K562 (cell line): Measurements from ENCODE around the gene SLC2A6. TPM values are rescaled to one million over a fixed set of nuclear protein-coding genes. Genes with fewer than 3 reads are reported as not detected.

Source experiments
- polyA plus RNA-seq, 8 experiments: library from polyadenylated mRNA; depleted of rRNA in 4 of 8; stranded (reverse) in 5 of 8; unstranded in 3 of 8; fragments of >200 nt; fragmentation: Nextera tagmentation in 2 of 8; fragmentation: Illumina TruSeq in 1 of 8; extraction: Ambion mirVana in 2 of 8; extraction: Trizol in 1 of 8; gene quantifications; 2 replicates each; pipeline versions ENCODE4 v1.2.1 to v1.2.3, GENCODE V29; 2011 to 2014; ENCODE audit warnings: inconsistent platforms in 1 of 8, missing spikeins in 1 of 8
- total RNA-seq, 7 experiments: library from RNA; depleted of rRNA in 6 of 7; stranded (reverse); fragments of >200 nt in 6 of 7; fragmentation: Illumina TruSeq in 2 of 7; extraction: Trizol in 2 of 7; gene quantifications; 2 replicates each; pipeline versions ENCODE4 v1.2.1 to v1.2.3, GENCODE V29; 2011 to 2021; ENCODE audit warnings: low replicate concordance in 1 of 7
- TF ChIP-seq, protein P1 (sequence below): fragments of 450-650 bp; formaldehyde crosslinking; IDR thresholded peaks from 2 replicates; pipeline ENCODE4 v1.4.0; 2020; ENCODE audit warnings: mild to moderate bottlenecking, moderate library complexity
- TF ChIP-seq, protein P2 (sequence below): sonication (generic); formaldehyde crosslinking; IDR thresholded peaks from 2 replicates; pipeline ENCODE4 v1.8.0; 2022; ENCODE audit warnings: mild to moderate bottlenecking, missing genetic modification reagents

SLC2A6 gene
- total and polyA plus RNA-seq, 9 of the 15 experiments (the other 6 are each of a cell fraction or from before 2014, with no cell fraction given): 0.04 to 0.38 (median 0.09) TPM; not detected in 3

DNA sequence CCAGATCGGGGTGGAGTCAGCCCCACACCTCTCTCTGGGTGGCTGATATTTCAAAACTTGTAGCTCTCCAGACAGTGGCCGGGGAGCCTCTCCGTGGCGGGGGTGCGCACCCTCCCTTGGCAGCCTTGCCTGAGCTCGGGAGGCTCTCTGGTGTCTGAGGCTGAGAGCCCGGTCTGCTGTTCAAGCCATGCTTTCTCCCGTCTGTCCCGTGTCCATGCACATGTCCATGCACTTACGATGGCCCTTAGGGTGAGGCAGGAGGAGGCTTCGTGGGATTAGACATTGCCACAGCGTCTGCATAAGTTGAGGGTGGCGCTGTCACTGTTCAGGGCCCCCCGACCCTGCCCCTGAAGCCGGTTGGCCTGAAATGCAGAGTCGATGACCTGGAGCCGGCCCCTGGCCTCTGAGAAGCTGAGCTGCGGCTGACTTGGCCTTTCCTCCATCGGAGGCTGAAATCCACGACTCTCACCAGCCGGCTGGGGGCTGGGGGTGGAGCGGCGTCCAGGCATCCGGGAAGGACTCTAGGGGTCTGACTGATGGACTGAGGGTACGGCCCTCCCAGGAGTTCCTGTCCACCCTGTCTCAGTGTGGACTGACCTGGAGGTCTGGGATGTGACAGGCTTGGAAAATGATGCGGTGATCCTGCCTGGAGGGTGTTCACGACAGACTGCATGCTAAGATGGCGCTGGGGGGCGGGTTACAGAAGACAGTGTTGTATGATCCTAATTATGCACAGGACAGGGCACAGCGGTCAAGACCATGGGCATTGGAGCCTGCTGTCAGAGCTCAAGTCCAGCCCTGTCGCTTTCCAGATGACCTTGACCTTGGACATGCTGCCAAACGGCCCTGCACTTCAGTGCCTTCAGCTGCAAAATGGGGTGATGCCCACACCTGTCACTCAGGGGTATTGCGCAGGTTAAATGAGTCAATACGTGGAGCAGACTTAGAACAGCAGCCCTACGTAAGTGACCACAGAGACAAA, 18.3 kb upstream of the SLC2A6 start (continued):
- TF ChIP-seq, protein P1, sequence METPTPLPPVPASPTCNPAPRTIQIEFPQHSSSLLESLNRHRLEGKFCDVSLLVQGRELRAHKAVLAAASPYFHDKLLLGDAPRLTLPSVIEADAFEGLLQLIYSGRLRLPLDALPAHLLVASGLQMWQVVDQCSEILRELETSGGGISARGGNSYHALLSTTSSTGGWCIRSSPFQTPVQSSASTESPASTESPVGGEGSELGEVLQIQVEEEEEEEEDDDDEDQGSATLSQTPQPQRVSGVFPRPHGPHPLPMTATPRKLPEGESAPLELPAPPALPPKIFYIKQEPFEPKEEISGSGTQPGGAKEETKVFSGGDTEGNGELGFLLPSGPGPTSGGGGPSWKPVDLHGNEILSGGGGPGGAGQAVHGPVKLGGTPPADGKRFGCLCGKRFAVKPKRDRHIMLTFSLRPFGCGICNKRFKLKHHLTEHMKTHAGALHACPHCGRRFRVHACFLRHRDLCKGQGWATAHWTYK (CRISPR knock-in tag): no peak
- TF ChIP-seq, protein P2, sequence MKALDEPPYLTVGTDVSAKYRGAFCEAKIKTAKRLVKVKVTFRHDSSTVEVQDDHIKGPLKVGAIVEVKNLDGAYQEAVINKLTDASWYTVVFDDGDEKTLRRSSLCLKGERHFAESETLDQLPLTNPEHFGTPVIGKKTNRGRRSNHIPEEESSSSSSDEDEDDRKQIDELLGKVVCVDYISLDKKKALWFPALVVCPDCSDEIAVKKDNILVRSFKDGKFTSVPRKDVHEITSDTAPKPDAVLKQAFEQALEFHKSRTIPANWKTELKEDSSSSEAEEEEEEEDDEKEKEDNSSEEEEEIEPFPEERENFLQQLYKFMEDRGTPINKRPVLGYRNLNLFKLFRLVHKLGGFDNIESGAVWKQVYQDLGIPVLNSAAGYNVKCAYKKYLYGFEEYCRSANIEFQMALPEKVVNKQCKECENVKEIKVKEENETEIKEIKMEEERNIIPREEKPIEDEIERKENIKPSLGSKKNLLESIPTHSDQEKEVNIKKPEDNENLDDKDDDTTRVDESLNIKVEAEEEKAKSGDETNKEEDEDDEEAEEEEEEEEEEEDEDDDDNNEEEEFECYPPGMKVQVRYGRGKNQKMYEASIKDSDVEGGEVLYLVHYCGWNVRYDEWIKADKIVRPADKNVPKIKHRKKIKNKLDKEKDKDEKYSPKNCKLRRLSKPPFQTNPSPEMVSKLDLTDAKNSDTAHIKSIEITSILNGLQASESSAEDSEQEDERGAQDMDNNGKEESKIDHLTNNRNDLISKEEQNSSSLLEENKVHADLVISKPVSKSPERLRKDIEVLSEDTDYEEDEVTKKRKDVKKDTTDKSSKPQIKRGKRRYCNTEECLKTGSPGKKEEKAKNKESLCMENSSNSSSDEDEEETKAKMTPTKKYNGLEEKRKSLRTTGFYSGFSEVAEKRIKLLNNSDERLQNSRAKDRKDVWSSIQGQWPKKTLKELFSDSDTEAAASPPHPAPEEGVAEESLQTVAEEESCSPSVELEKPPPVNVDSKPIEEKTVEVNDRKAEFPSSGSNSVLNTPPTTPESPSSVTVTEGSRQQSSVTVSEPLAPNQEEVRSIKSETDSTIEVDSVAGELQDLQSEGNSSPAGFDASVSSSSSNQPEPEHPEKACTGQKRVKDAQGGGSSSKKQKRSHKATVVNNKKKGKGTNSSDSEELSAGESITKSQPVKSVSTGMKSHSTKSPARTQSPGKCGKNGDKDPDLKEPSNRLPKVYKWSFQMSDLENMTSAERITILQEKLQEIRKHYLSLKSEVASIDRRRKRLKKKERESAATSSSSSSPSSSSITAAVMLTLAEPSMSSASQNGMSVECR (CRISPR knock-in tag): no peak
- TF ChIP-seq, all 486 proteins: peak for 0
